HCT116 (cell line): Measurements from ENCODE around the gene KISS1R. TPM values are rescaled to one million over a fixed set of nuclear protein-coding genes. Genes with fewer than 3 reads are reported as not detected.
A peak's percentile ranks its signal among the peaks of the same experiment; 100 is the strongest.

ENCODE experiments used
- ATAC-seq: fragments of 200-7000 bp; cut with Tn5 transposase; 2 replicates; pipeline ENCODE4 v1.9.1; 2020; ENCODE audit warnings: mild to moderate bottlenecking, moderate library complexity
- BruUV-seq: library from RNA; stranded (reverse); fragments of 400-500 nt; replicated peaks from 2 replicates; lab custom pipeline; 2021; lab: Mats Ljungman, UMichigan
- CTCF ChIA-PET: fragments of 300-600 bp; sonication (Branson Sonifier 250); formaldehyde crosslinking; loops from one replicate; lab custom pipeline; 2021; ENCODE audit warnings: antibody characterized with exemption; lab: Charles Lee
- POLR2A ChIA-PET: fragments of 300-600, 350-600 bp; sonication (Branson Sonifier 250); formaldehyde crosslinking; loops from one replicate; lab custom pipeline; 2021; ENCODE audit warnings: antibody characterized with exemption; lab: Charles Lee
- RAD21 ChIA-PET, 2 experiments: fragments of 300-600 bp; sonication (Branson Sonifier 250); formaldehyde crosslinking; loops; one replicate each; lab custom pipeline; 2023; ENCODE audit warnings: low total read pairs in 2 of 2; ENCODE audit not compliant: uncharacterized antibody in 2 of 2, unreplicated experiment in 2 of 2, low non-redundant PET in 1 of 2; lab: Charles Lee
- DNase-seq: peaks from one replicate; pipeline ENCODE4 v3.0.0-alpha.2; 2010; ENCODE audit warnings: low read depth, low spot score
- H2AFZ ChIP-seq: fragments of 200-600 bp; shearing (Covaris generic), sonication (generic); 2 replicates; pipeline ENCODE4 v1.6.1; 2017; ENCODE audit warnings: low read depth, mixed run types, mixed read lengths, antibody characterized with exemption, low read length; ENCODE audit not compliant: poor library complexity, severe bottlenecking
- H3K27ac ChIP-seq: 2 replicates; pipeline ENCODE4 v1.5.1; 2012; ENCODE audit warnings: low read depth, low read length
- H3K27me3 ChIP-seq: fragments of 200-600 bp; sonication (generic); 2 replicates; pipeline ENCODE4 v1.6.1; 2016; ENCODE audit warnings: mixed run types, low read length, mixed read lengths; ENCODE audit not compliant: insufficient read depth
- H3K36me3 ChIP-seq, 2 experiments: fragments of 200-500 bp in 1 of 2; fragments of 200-600 bp in 1 of 2; sonication (Bioruptor generic) in 1 of 2; sonication (generic) in 1 of 2; 2 replicates each; pipeline versions ENCODE4 v1.5.1 to v1.6.1; 2014 to 2016; ENCODE audit warnings: low read length in 2 of 2, inconsistent platforms in 1 of 2, mixed read lengths in 1 of 2, mixed run types in 1 of 2; ENCODE audit not compliant: insufficient read depth in 2 of 2, control insufficient read depth in 1 of 2
- H3K4me1 ChIP-seq, 2 experiments: fragments of 200-600 bp in 1 of 2; sonication (generic) in 1 of 2; 2 replicates each; pipeline versions ENCODE4 v1.5.1 to v1.6.1; 2012 to 2017; ENCODE audit warnings: low read length in 2 of 2, inconsistent platforms in 1 of 2, mild to moderate bottlenecking in 1 of 2, mixed read lengths in 1 of 2, mixed run types in 1 of 2, moderate library complexity in 1 of 2; ENCODE audit not compliant: insufficient read depth in 2 of 2, control insufficient read depth in 1 of 2
- H3K4me2 ChIP-seq: fragments of 200-600 bp; sonication (generic); 2 replicates; pipeline ENCODE4 v1.6.1; 2017; ENCODE audit warnings: mixed run types, low read length, mixed read lengths
- H3K4me3 ChIP-seq, 2 experiments: fragments of 200-600 bp in 1 of 2; sonication (generic) in 1 of 2; replicated peaks in 1 of 2; 2 replicates each; pipeline ENCODE4 v1.5.1; 2011 to 2016; ENCODE audit warnings: low read length in 2 of 2, control low read depth in 1 of 2, low read depth in 1 of 2, mild to moderate bottlenecking in 1 of 2, mixed read lengths in 1 of 2, mixed run types in 1 of 2
- H3K79me2 ChIP-seq: fragments of 200-600 bp; sonication (generic); 2 replicates; pipeline ENCODE4 v1.6.1; 2017; ENCODE audit warnings: mild to moderate bottlenecking, mixed run types, low read length, moderate library complexity, mixed read lengths; ENCODE audit not compliant: insufficient read depth
- H3K9ac ChIP-seq: fragments of 200-600 bp; sonication (generic); 2 replicates; pipeline ENCODE4 v1.6.1; 2016; ENCODE audit warnings: low read length, mixed read lengths
- H3K9me2 ChIP-seq: fragments of 200-600 bp; sonication (generic), shearing (Covaris generic); 2 replicates; pipeline ENCODE4 v1.6.1; 2017; ENCODE audit warnings: mixed run types, mild to moderate bottlenecking, moderate library complexity; ENCODE audit not compliant: insufficient read depth
- H3K9me3 ChIP-seq, 2 experiments: fragments of 200-500 bp in 1 of 2; fragments of 200-600 bp in 1 of 2; sonication (Bioruptor generic) in 1 of 2; sonication (generic) in 1 of 2; 2 replicates each; pipeline ENCODE4 v1.6.1; 2014 to 2017; ENCODE audit warnings: low read length in 2 of 2, mixed read lengths in 2 of 2, inconsistent platforms in 1 of 2, low read depth in 1 of 2, mild to moderate bottlenecking in 1 of 2, mixed run types in 1 of 2, moderate library complexity in 1 of 2; ENCODE audit not compliant: control insufficient read depth in 1 of 2, insufficient read depth in 1 of 2
- H4K20me1 ChIP-seq: fragments of 200-600 bp; sonication (generic), shearing (Covaris generic); 2 replicates; pipeline ENCODE4 v1.6.1; 2017; ENCODE audit warnings: mixed run types, mild to moderate bottlenecking, moderate library complexity; ENCODE audit not compliant: insufficient read depth
- CBX3 ChIP-seq: IDR thresholded peaks from 2 replicates; pipeline ENCODE4 v1.6.1; 2012; ENCODE audit warnings: low read depth
- EGR1 ChIP-seq: IDR thresholded peaks from 2 replicates; pipeline ENCODE4 v1.6.1; 2012; ENCODE audit warnings: low read depth
- ELF1 ChIP-seq: IDR thresholded peaks from 2 replicates; pipeline ENCODE4 v1.6.1; 2012; ENCODE audit warnings: low read depth, borderline replicate concordance
- EZH2 ChIP-seq: fragments of 200-600 bp; sonication (generic); IDR thresholded peaks from 2 replicates; pipeline ENCODE4 v1.6.1; 2017; ENCODE audit warnings: antibody characterized with exemption, mixed run types
- EZH2phosphoT487 ChIP-seq: fragments of 200-600 bp; IDR thresholded peaks from 2 replicates; pipeline ENCODE4 v1.6.1; 2018; ENCODE audit warnings: antibody characterized with exemption, borderline replicate concordance
- FOSL1 ChIP-seq: IDR thresholded peaks from 2 replicates; pipeline ENCODE4 v1.6.1; 2012; ENCODE audit warnings: low read depth
- POLR2A ChIP-seq: IDR thresholded peaks from 2 replicates; pipeline ENCODE4 v1.7.0; 2011; ENCODE audit warnings: borderline replicate concordance; ENCODE audit not compliant: insufficient read depth, insufficient read length; ENCODE audit errors: extremely low read depth
- RAD21 ChIP-seq: IDR thresholded peaks from 2 replicates; pipeline ENCODE4 v1.6.1; 2012; ENCODE audit warnings: low read depth, mild to moderate bottlenecking
- SIN3A ChIP-seq: IDR thresholded peaks from 2 replicates; pipeline ENCODE4 v1.6.1; 2012; ENCODE audit warnings: low read depth
- SP1 ChIP-seq: IDR thresholded peaks from 2 replicates; pipeline ENCODE4 v1.6.1; 2012; ENCODE audit warnings: low read depth
- TCF7L2 ChIP-seq: IDR thresholded peaks from 2 replicates; pipeline ENCODE4 v1.7.0; 2011; ENCODE audit warnings: borderline replicate concordance, inconsistent platforms; ENCODE audit not compliant: insufficient read depth, insufficient read length; ENCODE audit errors: extremely low read depth
- YY1 ChIP-seq: IDR thresholded peaks from 2 replicates; pipeline ENCODE4 v1.6.1; 2011; ENCODE audit warnings: low read length, low read depth, moderate library complexity, mild to moderate bottlenecking; ENCODE audit not compliant: insufficient replicate concordance; ENCODE audit errors: extremely low read depth
- ZNF274 ChIP-seq: fragments of 200-500 bp; sonication (Bioruptor generic); IDR thresholded peaks from 2 replicates; pipeline ENCODE4 v1.6.1; 2014; ENCODE audit warnings: mild to moderate bottlenecking, low read depth, low read length, inconsistent platforms
- intact Hi-C: fragments of 100-400 bp; cut with micrococcal nuclease; formaldehyde crosslinking; loops from 2 replicates; pipeline ENCODE4 v1.10.0; 2022
- total RNA-seq: library from RNA; stranded (reverse); gene quantifications from one replicate; pipeline ENCODE4 v1.2.1, GENCODE V29; 2021; ENCODE audit not compliant: unreplicated experiment
- TF ChIP-seq, protein P1 (sequence below), 3 experiments: fragments of 200-600 bp in 1 of 3; sonication (generic) in 1 of 3; IDR thresholded peaks in 2 of 3; conservative IDR thresholded peaks in 1 of 3; 2 replicates each; pipeline ENCODE4 v1.5.1; 2012 to 2017; ENCODE audit warnings: low read depth in 2 of 3, low read length in 2 of 3, antibody characterized with exemption in 1 of 3, borderline replicate concordance in 1 of 3, control low read depth in 1 of 3, mild to moderate bottlenecking in 1 of 3, mixed read lengths in 1 of 3, mixed run types in 1 of 3, moderate library complexity in 1 of 3; ENCODE audit not compliant: insufficient read depth in 1 of 3
- TF ChIP-seq, protein P2 (sequence below): IDR thresholded peaks from 2 replicates; pipeline ENCODE4 v1.6.1; 2012; ENCODE audit warnings: low read depth

Gene KISS1R
- total RNA-seq, 1 experiment from 2014 or later = 5.9 TPM

DNA sequence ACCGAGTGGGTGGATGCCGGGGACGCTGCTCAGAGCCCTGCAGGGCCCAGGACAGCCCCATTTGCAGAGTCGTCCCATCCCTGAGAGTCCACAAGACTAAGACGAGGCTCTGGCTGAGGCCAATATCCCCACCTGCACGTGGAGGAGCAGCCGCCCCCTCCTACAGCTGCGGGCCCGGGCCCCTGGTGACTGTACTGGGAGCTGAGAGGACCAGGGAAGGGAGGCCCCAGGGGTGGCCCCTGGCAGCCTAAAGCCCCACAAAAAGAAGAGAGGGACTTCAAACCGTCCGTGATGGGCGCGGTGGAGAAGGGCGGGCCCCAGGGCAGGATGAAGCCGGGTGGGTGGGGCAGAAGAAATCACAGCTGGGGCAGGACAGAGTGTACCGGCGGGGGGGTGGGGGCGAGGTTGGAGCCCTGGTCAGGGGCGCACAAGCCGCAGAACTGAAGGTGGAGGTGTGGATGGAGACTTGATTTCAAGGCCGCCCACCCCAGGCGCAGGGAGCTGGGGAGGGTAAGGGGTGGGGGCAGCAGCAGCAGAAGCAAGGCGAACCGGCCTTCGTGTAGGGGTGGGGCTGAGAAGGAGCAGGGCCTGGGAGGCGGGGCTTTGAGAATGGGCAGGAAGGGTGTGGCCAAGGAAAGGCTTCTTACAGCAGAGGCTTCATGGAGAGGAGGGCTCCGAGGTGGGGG is 44.7 kb upstream of the KISS1R start (continued):
- TF ChIP-seq ELF1 = no peak
- no peak for TF ChIP-seq TCF7L2
- TF ChIP-seq FOSL1 = no peak
- no peak for TF ChIP-seq ZNF274
- TF ChIP-seq EGR1 = no peak
- TF ChIP-seq POLR2A = no peak
- TF ChIP-seq EZH2phosphoT487 = no peak
- no peak for TF ChIP-seq EZH2
- TF ChIP-seq YY1 = no peak
- no peak for TF ChIP-seq RAD21
- no peak for TF ChIP-seq SIN3A
- no peak for TF ChIP-seq CBX3
- TF ChIP-seq, protein P1, sequence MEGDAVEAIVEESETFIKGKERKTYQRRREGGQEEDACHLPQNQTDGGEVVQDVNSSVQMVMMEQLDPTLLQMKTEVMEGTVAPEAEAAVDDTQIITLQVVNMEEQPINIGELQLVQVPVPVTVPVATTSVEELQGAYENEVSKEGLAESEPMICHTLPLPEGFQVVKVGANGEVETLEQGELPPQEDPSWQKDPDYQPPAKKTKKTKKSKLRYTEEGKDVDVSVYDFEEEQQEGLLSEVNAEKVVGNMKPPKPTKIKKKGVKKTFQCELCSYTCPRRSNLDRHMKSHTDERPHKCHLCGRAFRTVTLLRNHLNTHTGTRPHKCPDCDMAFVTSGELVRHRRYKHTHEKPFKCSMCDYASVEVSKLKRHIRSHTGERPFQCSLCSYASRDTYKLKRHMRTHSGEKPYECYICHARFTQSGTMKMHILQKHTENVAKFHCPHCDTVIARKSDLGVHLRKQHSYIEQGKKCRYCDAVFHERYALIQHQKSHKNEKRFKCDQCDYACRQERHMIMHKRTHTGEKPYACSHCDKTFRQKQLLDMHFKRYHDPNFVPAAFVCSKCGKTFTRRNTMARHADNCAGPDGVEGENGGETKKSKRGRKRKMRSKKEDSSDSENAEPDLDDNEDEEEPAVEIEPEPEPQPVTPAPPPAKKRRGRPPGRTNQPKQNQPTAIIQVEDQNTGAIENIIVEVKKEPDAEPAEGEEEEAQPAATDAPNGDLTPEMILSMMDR (IDR thresholded peaks at IDR 0.05 in 2 of 3, conservative IDR thresholded peaks at IDR 0.05 in 1 of 3; ENCODE audit: borderline replicate concordance in 1 of 3, insufficient read depth in 1 of 3, low read depth in 2 of 3, low read length in 2 of 3) = no peak
- TF ChIP-seq, all 23 proteins: peak for 0

DNA sequence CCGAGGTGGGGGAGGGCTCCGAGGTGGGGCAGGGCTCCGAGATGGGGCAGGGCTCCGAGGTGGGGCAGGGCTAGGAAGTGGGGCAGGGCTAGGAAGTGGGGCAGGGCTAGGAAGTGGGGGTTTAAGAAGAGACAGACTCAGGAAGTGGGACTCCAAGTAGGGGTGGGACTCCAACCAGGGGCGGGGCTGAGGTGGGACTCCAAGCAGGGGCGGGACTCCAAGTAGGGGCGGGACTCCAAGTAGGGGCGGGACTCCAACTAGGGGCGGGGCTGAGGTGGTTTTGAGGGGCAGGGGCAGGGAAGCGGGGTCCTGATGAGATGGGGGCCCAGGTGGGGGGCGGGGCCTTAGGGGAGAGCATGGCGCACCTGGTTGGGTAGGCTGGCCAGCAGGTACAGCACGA is 44.0 kb upstream of the KISS1R start:
- Histone ChIP-seq H3K36me3 (peaks cover 5 to 18% of the 10 kb centered on the region in 2 experiments; a peak in 2 of 4 replicates), H3K4me3 (no peak overlapping the region), H3K27ac (peak overlapping the region; percentile 29; the same call in 1 of the 2 replicates), H3K9me3 (no peaks in the 10 kb centered on the region), H3K4me1 (peaks cover 19 to 36% of the 10 kb centered on the region in 2 experiments), H3K4me2 (peak overlapping the region; percentile 28; the same call in 1 of the 2 replicates), H2AFZ (no peak overlapping the region), H3K9me2 (no peaks in the 10 kb centered on the region), H3K27me3 (no peaks in the 10 kb centered on the region), H3K9ac (no peak overlapping the region), H3K79me2 (no peaks in the 10 kb centered on the region), H4K20me1 (no peaks in the 10 kb centered on the region)
- DNase-seq (peak; percentile 56), ATAC-seq (peak; percentile 63)
- no peak for TF ChIP-seq SP1
- TF ChIP-seq YY1 = no peak
- no peak for TF ChIP-seq TCF7L2
- TF ChIP-seq, protein P2, sequence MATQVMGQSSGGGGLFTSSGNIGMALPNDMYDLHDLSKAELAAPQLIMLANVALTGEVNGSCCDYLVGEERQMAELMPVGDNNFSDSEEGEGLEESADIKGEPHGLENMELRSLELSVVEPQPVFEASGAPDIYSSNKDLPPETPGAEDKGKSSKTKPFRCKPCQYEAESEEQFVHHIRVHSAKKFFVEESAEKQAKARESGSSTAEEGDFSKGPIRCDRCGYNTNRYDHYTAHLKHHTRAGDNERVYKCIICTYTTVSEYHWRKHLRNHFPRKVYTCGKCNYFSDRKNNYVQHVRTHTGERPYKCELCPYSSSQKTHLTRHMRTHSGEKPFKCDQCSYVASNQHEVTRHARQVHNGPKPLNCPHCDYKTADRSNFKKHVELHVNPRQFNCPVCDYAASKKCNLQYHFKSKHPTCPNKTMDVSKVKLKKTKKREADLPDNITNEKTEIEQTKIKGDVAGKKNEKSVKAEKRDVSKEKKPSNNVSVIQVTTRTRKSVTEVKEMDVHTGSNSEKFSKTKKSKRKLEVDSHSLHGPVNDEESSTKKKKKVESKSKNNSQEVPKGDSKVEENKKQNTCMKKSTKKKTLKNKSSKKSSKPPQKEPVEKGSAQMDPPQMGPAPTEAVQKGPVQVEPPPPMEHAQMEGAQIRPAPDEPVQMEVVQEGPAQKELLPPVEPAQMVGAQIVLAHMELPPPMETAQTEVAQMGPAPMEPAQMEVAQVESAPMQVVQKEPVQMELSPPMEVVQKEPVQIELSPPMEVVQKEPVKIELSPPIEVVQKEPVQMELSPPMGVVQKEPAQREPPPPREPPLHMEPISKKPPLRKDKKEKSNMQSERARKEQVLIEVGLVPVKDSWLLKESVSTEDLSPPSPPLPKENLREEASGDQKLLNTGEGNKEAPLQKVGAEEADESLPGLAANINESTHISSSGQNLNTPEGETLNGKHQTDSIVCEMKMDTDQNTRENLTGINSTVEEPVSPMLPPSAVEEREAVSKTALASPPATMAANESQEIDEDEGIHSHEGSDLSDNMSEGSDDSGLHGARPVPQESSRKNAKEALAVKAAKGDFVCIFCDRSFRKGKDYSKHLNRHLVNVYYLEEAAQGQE = no peak
- no TSS peak for BruUV-seq
- ChIA-PET RAD21 (no interaction called here), POLR2A (interaction anchor here (1.4 kb wide), 1 partner anchor 20 kb away, joined by 5 read pairs; the partner anchor contains the start of genes MED16 and RNU6-9), CTCF (interaction anchor here (0.5 kb wide), 1 partner anchor 363 kb away, joined by 3 read pairs; no protein-coding TSS in a partner anchor)
- intact Hi-C loops = no loop called here
